NT2/D1 (cell line): ENCODE measurements around the gene TRAM2.

ENCODE experiments used
- SUZ12 ChIP-seq: IDR thresholded peaks from 2 replicates; pipeline ENCODE4 v1.6.1; 2011; ENCODE audit not compliant: insufficient read length, insufficient read depth; ENCODE audit errors: extremely low read depth
- YY1 ChIP-seq: IDR thresholded peaks from 2 replicates; pipeline ENCODE4 v1.6.1; 2011; ENCODE audit not compliant: insufficient read length, insufficient read depth
- ZNF274 ChIP-seq: IDR thresholded peaks from 2 replicates; pipeline ENCODE4 v1.6.1; 2011; ENCODE audit warnings: mild to moderate bottlenecking, low read depth, low read length

DNA sequence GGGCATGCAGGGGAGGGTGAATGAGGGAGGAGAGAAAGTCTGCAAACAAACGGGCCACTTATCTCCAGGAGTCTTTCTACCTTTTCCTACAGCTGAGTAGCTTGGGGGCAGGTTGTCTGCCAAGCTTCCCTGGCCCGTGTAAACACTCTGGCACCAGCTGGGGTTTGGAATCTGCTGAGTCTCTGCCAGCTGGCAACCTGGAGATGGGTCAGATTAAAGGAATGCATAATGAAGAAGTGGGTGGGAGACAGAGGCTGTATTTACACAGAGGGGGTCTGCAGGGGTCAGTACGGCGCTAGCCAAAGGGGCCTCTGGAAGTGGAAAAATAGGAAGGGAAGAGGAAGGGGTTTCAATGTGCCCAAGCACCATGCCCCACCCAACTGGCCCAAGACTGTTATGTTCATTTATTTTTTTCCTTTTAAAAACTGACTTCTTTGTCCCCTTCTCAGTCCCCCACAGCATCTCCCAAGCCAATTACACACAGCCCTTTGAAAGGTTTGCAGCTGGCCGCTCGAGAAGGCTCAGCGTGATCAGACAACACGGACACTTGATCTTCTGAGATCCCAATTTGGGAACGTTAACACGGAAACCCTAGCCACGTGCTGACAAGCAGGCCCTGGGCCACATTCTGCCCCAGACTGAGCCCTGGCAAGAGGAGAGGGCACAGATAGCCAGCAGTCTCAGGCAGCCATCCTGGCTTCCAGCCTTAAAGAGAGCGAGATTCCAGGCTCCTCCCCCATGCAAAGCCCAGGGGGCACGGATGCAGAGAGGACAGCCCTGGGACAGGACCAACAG is 25.2 kb downstream of the TRAM2 start:
- TF ChIP-seq YY1 (no peak), SUZ12 (no peak), ZNF274 (no peak)
